ENCODE measurements around the gene SLC9A9. TPM values are rescaled to one million over a fixed set of nuclear protein-coding genes. Genes with fewer than 3 reads are reported as not detected.

The SLC9A9 gene
- total and polyA plus RNA-seq, 4 donors: 3.3 to 15.0 (median 6.1) TPM

GRCh38 chr3:143358793-143359491, 489.3 kb downstream of the SLC9A9 start:
- no peak for TF ChIP-seq YY1 (IDR thresholded peaks at IDR 0.05)
- TF ChIP-seq, protein P1, sequence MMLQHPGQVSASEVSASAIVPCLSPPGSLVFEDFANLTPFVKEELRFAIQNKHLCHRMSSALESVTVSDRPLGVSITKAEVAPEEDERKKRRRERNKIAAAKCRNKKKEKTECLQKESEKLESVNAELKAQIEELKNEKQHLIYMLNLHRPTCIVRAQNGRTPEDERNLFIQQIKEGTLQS (IDR thresholded peaks at IDR 0.05): no peak
- TF ChIP-seq RXRA (IDR thresholded peaks at IDR 0.05): no peak
- no peak for TF ChIP-seq HNF4A (conservative IDR thresholded peaks at IDR 0.05)
- no peak for TF ChIP-seq FOXA2 (IDR thresholded peaks at IDR 0.05)
- no peak for TF ChIP-seq JUND (IDR thresholded peaks at IDR 0.05)
- H3K27me3 ChIP-seq (ENCODE audit: control insufficient read depth in 4 of 4, insufficient read depth in 4 of 4, low read length in 3 of 4): no peaks in the 10 kb centered on the region
- H3K4me1 ChIP-seq (ENCODE audit: control insufficient read depth in 4 of 4, insufficient read depth in 4 of 4, low read length in 3 of 4): no peaks in the 10 kb centered on the region
- no peak overlapping the region for H3K27ac ChIP-seq (ENCODE audit: low read depth in 1 of 2, low read length in 2 of 2)
- no peaks in the 10 kb centered on the region for H3K9me3 ChIP-seq (ENCODE audit: control insufficient read depth in 4 of 4, low read length in 3 of 4)
- H3K4me3 ChIP-seq (ENCODE audit: low read depth in 1 of 3, low read length in 3 of 3): no peak overlapping the region
- no peak for DNase-seq (ENCODE audit: low spot score)
- H3K36me3 ChIP-seq (ENCODE audit: control insufficient read depth in 4 of 4, insufficient read depth in 3 of 4, low read depth in 1 of 4, low read length in 3 of 4): no peaks in the 10 kb centered on the region
- 80% methylated on average over 4 of the region's 4 CpGs for WGBS
- no peak overlapping the region for H3K9ac ChIP-seq (ENCODE audit: low read depth in 1 of 2, low read length in 2 of 2)

DNA sequence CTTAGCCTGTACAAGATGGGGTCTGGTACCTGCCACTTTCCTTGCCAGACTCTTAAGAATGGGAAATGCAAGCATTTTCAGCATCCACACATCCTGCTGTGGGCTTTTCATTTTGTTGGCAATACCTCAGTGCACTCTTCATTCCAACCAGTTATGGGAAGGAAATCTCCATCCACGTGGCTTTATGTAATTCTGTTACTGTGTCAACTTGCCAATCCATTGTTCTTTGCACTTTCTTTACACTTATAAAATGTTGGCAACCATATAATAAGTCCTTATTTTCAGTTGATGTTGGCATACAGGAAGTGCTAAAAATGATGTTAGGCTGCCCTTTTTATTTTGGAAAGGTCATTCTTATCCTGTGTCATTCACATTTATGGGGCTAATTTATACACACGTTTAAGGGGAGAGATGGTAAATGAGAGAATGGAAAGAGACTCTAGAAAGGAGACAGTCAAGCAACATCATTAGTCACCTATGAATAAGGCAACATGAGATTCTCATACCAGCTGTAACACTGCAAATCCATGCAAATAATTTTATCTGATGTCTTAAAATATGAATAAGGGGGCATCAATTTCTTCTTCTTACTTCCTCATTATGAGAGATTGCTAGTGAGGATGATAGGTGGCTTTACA, 490.0 kb downstream of the SLC9A9 start:
- 42% methylated on average over 2 of the region's 2 CpGs for WGBS
- no peaks in the 10 kb centered on the region for H3K36me3 ChIP-seq (ENCODE audit: control insufficient read depth in 4 of 4, insufficient read depth in 3 of 4, low read depth in 1 of 4, low read length in 3 of 4)
- TF ChIP-seq GABPA (IDR thresholded peaks at IDR 0.05 in 1 of 2, conservative IDR thresholded peaks at IDR 0.05 in 1 of 2) (no peak), HNF4G (IDR thresholded peaks at IDR 0.05) (no peak), RAD21 (IDR thresholded peaks at IDR 0.05) (no peak), HNF4A (conservative IDR thresholded peaks at IDR 0.05) (no peak)
- TF ChIP-seq, protein P2, sequence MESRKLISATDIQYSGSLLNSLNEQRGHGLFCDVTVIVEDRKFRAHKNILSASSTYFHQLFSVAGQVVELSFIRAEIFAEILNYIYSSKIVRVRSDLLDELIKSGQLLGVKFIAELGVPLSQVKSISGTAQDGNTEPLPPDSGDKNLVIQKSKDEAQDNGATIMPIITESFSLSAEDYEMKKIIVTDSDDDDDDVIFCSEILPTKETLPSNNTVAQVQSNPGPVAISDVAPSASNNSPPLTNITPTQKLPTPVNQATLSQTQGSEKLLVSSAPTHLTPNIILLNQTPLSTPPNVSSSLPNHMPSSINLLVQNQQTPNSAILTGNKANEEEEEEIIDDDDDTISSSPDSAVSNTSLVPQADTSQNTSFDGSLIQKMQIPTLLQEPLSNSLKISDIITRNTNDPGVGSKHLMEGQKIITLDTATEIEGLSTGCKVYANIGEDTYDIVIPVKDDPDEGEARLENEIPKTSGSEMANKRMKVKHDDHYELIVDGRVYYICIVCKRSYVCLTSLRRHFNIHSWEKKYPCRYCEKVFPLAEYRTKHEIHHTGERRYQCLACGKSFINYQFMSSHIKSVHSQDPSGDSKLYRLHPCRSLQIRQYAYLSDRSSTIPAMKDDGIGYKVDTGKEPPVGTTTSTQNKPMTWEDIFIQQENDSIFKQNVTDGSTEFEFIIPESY (IDR thresholded peaks at IDR 0.05): no peak
- no peaks in the 10 kb centered on the region for H3K9me3 ChIP-seq (ENCODE audit: control insufficient read depth in 4 of 4, low read length in 3 of 4)
- no peak overlapping the region for H3K27ac ChIP-seq (ENCODE audit: low read depth in 1 of 2, low read length in 2 of 2)
- H3K27me3 ChIP-seq (ENCODE audit: control insufficient read depth in 4 of 4, insufficient read depth in 4 of 4, low read length in 3 of 4): no peaks in the 10 kb centered on the region
- no peaks in the 10 kb centered on the region for H3K4me1 ChIP-seq (ENCODE audit: control insufficient read depth in 4 of 4, insufficient read depth in 4 of 4, low read length in 3 of 4)
- H3K9ac ChIP-seq (ENCODE audit: low read depth in 1 of 2, low read length in 2 of 2): no peak overlapping the region
- H3K4me3 ChIP-seq (ENCODE audit: low read depth in 1 of 3, low read length in 3 of 3): no peak overlapping the region
- no peak for DNase-seq (ENCODE audit: low spot score)

DNA sequence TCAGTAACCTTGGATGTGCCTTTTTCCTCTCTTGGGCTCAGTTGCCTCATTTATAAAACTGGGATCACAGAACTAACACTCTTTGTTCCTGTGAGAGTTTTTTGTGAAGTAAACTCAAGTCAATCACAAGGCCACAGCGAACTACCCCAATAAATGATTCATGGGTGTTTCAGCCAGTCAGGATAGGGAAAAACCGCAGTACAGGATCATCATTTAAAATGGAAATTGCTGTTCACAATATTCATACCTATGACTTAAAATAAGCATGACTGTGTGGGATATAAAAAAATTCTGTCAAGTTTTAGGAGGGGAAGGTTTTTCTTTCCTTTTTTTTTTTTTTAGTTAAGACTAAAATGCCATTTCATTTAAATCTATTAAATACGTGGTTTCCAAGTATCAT, 490.6 kb downstream of the SLC9A9 start:
- Histone ChIP-seq H3K4me3 (ENCODE audit: low read depth in 1 of 3, low read length in 3 of 3) (no peak overlapping the region), H3K9ac (ENCODE audit: low read depth in 1 of 2, low read length in 2 of 2) (no peak overlapping the region), H3K27me3 (ENCODE audit: control insufficient read depth in 4 of 4, insufficient read depth in 4 of 4, low read length in 3 of 4) (no peaks in the 10 kb centered on the region), H3K9me3 (ENCODE audit: control insufficient read depth in 4 of 4, low read length in 3 of 4) (no peaks in the 10 kb centered on the region), H3K36me3 (ENCODE audit: control insufficient read depth in 4 of 4, insufficient read depth in 3 of 4, low read depth in 1 of 4, low read length in 3 of 4) (no peaks in the 10 kb centered on the region), H3K27ac (ENCODE audit: low read depth in 1 of 2, low read length in 2 of 2) (no peak overlapping the region), H3K4me1 (ENCODE audit: control insufficient read depth in 4 of 4, insufficient read depth in 4 of 4, low read length in 3 of 4) (no peaks in the 10 kb centered on the region)
- WGBS: 91% methylated on average over 3 of the region's 3 CpGs
- DNase-seq (ENCODE audit: low spot score): no peak
- no peak for TF ChIP-seq FOXA2 (IDR thresholded peaks at IDR 0.05)
- TF ChIP-seq, protein P1 (IDR thresholded peaks at IDR 0.05): no peak
- no peak for TF ChIP-seq HNF4G (IDR thresholded peaks at IDR 0.05)
- no peak for TF ChIP-seq CTCF (IDR thresholded peaks at IDR 0.05; ENCODE audit: low read depth, low read length, missing input control)
- TF ChIP-seq, protein P2 (IDR thresholded peaks at IDR 0.05): no peak
- no peak for TF ChIP-seq EGR1 (IDR thresholded peaks at IDR 0.05; ENCODE audit: low read depth in 2 of 2)
- no peak for TF ChIP-seq GABPA (IDR thresholded peaks at IDR 0.05 in 1 of 2, conservative IDR thresholded peaks at IDR 0.05 in 1 of 2)
- TF ChIP-seq NR2F2 (IDR thresholded peaks at IDR 0.05): no peak
- TF ChIP-seq TAF1 (conservative IDR thresholded peaks at IDR 0.05): no peak
- TF ChIP-seq JUND (IDR thresholded peaks at IDR 0.05): no peak
- no peak for TF ChIP-seq RAD21 (IDR thresholded peaks at IDR 0.05)
- TF ChIP-seq SP1 (IDR thresholded peaks at IDR 0.05): no peak
- TF ChIP-seq HNF4A (conservative IDR thresholded peaks at IDR 0.05): no peak
